GM10248 (cell line): Measurements from ENCODE around the gene ENAH.
A peak's percentile ranks its signal among the peaks of the same experiment; 100 is the strongest.

ENCODE experiments used
- CTCF ChIA-PET: fragments of 300-600 bp; sonication (Branson Sonifier 250); formaldehyde crosslinking; extraction: SDS; loops from one replicate; lab custom pipeline; 2021; ENCODE audit warnings: antibody characterized with exemption; lab: Yijun Ruan, JAX
- POLR2A ChIA-PET: fragments of 350-650 bp; sonication (Branson Sonifier 250); formaldehyde crosslinking; extraction: SDS; loops from one replicate; lab custom pipeline; 2020; ENCODE audit warnings: antibody characterized with exemption; lab: Yijun Ruan, JAX
- DNase-seq: peaks from one replicate; pipeline ENCODE4 v3.0.0; 2012; ENCODE audit errors: extremely low spot score
- CTCF ChIP-seq: IDR thresholded peaks from 2 replicates; pipeline ENCODE4 v1.5.1; 2012; ENCODE audit warnings: mild to moderate bottlenecking, low read depth; ENCODE audit errors: extremely low read depth, missing control alignments, control extremely low read depth

ENAH gene

DNA sequence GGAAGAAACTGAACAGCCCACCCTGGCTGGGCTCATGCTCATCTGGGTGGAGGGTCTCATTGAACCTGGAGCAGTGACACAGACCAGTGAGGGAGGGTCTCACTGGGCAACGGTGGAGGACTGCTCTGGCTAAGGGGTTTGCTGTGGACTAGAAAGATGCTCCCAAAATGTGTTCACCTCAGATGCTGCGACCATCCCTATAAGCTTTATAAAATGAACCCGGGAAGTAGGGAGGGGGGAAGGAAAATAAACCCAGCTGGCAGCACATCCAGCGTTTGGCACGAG lies 190.6 kb downstream of the ENAH start:
- no peak for DNase-seq
- CTCF ChIA-PET = interaction anchor here (1.3 to 6.0 kb wide), 3 partner anchors 12 to 18 kb away, joined by 3 to 27 read pairs (median 5); no protein-coding TSS in a partner anchor
- POLR2A ChIA-PET = no interaction called here
- TF ChIP-seq CTCF = no peak

DNA sequence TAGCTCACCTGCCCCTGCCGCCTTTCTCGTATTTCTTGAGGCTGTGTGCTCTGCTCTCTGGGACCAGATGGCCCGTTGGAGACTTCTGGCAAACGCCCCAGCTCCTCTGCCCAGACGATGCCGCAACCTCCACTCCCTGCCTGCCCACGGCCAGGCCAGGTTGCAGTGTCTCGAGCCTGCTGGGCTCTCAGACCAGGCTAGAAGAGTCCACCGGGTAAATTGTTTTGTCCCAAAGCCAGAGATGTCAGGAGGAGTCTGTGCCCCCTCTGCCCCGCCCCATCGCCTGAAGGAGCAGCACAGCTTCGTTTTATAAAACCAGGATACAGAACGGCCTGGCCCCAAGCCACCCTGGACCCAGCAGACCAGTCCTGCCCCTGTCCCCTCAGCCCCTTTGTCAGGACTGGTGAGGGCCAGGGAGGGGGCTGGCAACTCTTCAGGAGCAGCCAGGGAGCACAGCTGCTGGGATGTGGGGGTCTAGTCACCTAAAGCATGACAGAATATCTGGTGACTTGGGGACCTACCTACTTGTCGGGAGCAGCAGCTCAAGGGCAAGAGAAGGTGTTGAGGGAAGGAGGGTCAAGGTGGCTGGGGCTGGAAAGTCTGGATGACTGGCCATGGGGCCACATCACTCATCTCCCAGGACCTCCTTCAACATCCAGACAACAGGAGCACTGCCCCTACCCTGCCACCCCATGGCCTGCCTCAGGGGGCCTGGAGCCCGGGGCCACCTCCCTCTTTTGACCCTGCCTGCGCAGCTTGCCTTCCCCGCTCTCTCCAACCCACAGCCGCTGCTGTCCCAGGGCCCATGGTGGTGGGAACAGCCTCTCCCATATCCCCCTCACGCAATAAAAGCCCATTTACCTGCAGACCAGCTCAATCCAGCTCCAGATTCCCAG lies 191.1 kb downstream of the ENAH start:
- no peak for DNase-seq
- CTCF ChIA-PET = interaction anchor here (1.2 to 6.0 kb wide), 4 partner anchors 11 to 17 kb away, joined by 3 to 27 read pairs (median 5); no protein-coding TSS in a partner anchor

DNA sequence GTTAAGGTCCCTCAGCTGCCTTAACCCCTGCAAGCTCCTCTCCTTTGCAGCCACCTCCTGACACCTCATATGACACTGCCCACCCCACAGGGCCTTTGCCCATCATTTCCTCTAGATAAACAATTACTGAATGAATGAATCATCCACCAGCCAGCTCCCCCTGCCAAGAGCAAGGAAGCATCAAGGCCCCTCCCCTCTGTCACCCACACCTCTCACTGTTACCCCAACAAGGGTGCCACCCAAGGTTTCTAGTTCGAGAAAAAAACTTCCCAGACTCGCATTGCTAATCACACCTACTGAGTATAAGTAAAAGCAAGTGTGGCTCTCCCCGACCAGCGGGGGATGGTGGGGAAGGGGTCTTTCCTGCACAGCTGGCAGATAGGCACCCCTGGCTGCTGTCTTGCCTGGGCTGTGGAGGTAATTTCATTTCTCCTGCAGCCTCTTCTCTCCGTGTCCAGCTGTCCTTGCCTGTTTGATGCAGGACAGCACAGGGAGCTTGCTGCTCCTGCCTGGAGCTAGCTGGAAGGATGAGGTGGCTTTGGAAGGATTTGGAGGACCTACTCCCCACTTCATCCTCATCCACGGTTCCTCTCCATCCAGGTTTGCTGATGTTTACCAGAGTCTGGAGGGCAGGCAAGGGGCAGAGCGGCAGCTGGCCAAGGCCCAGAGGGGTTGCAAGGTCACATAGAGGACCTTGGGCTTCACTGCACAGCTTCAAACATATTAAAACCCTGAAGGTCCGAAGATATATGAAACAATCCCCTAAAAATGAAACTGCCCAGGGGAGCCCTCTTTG lies 192.0 kb downstream of the ENAH start:
- no peak for TF ChIP-seq CTCF
- POLR2A ChIA-PET = no interaction called here
- CTCF ChIA-PET = interaction anchor here (1.2 to 6.0 kb wide), 4 partner anchors 10 to 16 kb away, joined by 3 to 27 read pairs (median 5); no protein-coding TSS in a partner anchor
- DNase-seq = no peak

More for the DNA sequence above, 191.1 kb downstream of the ENAH start:
- no peak for TF ChIP-seq CTCF
- POLR2A ChIA-PET = no interaction called here

DNA sequence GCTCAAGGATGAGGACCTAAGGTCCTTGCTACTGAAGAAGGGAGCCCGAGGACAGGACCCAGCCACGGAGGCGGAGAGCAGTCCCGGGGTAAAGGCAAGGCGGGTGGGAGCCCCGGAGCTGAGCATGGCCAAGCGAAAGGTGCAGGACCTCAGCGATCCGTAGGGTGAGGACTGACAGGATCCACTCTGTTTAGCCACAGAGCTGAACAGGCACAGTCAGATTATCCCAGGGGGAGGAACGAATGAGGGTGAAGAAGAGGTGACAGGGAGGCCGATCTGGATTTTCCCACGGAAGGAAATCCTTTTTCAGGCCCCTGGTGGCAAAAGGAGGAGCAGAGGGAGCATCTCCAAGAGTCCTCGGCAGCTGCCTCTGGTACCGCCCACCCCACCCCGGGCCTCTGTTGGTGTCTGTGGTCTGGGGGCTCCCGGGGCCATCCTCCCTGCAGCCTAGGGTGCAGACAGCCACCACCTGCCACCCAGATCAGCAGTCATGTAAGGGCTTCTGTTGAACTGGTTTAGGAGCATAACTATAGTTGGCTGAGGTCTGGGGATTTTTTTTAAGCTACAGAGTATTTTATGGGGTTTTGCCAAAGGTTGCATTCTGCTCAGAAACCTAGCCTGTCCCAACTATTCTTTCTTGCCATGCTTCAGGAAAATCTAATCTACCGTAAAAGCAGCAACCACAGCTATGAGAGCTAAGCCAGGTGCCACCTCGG lies 192.7 kb downstream of the ENAH start:
- TF ChIP-seq CTCF = no peak
- ChIA-PET CTCF (interaction anchor here (1.2 to 6.0 kb wide), 4 partner anchors 12 to 15 kb away, joined by 3 to 27 read pairs (median 6); no protein-coding TSS in a partner anchor), POLR2A (no interaction called here)
- no peak for DNase-seq

DNA sequence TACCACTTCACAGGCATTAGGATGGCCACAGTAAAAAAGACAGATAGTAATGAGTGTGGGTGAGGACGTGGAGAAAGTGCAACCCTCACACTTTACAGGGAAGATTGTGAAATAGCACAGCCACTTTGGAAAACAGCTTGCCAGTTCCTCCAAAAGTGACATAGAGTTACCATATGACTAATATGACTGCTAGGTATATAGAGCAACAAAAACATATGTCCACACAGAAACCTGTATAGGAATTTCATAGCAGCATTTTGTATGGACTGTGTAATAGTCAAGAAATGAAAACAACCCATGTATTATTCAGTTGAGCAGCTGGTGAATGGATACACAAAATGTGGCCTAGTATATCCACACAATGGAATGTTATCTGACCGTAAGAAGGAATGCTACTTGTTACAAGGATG lies 194.7 kb downstream of the ENAH start:
- TF ChIP-seq CTCF = no peak
- ChIA-PET CTCF (interaction anchor here (1.6 kb wide), 1 partner anchor 9 kb away, joined by 8 read pairs; no protein-coding TSS in a partner anchor), POLR2A (no interaction called here)
- no peak for DNase-seq

- POLR2A ChIA-PET = no interaction called here
- DNase-seq = peak; percentile 50
- CTCF ChIA-PET = interaction anchor here (1.3 to 1.8 kb wide), 4 partner anchors 11 to 24 kb away, joined by 4 to 6 read pairs (median 6); no protein-coding TSS in a partner anchor
- TF ChIP-seq CTCF = no peak
Observed at GRCh38 chr1:225454733-225455132, 198.2 kb downstream of the ENAH start.
